Effector memory CD4-positive, alpha-beta T cell (primary cell): ENCODE data around the gene KLHL3.

Source experiments
- DNase-seq, 3 donors: peaks; one replicate each; pipeline ENCODE4 v3.0.0-alpha.2; 2020
- H3K27ac ChIP-seq: 2 replicates; pipeline ENCODE4 v1.7.0; 2013; ENCODE audit warnings: mild to moderate bottlenecking, low read length, moderate library complexity; ENCODE audit not compliant: insufficient read depth, poor library complexity, severe bottlenecking
- H3K27me3 ChIP-seq: replicated peaks from 2 replicates; pipeline ENCODE4 v1.7.0; 2013; ENCODE audit warnings: mild to moderate bottlenecking, low read length; ENCODE audit not compliant: insufficient read depth, control insufficient read depth, poor library complexity, severe bottlenecking
- H3K36me3 ChIP-seq: 2 replicates; pipeline ENCODE4 v1.7.0; 2013; ENCODE audit warnings: mild to moderate bottlenecking, low read length, moderate library complexity; ENCODE audit not compliant: control insufficient read depth, insufficient read depth
- H3K4me1 ChIP-seq: 2 replicates; pipeline ENCODE4 v1.7.0; 2013; ENCODE audit warnings: low read length, mild to moderate bottlenecking; ENCODE audit not compliant: control insufficient read depth, insufficient read depth, poor library complexity, severe bottlenecking
- H3K4me3 ChIP-seq: 2 replicates; pipeline ENCODE4 v1.7.0; 2013; ENCODE audit warnings: low read length, low read depth, mild to moderate bottlenecking; ENCODE audit not compliant: insufficient read depth, poor library complexity, severe bottlenecking
- H3K9me3 ChIP-seq: 2 replicates; pipeline ENCODE4 v1.7.0; 2013; ENCODE audit warnings: mild to moderate bottlenecking, low read length, moderate library complexity; ENCODE audit not compliant: control insufficient read depth

The KLHL3 gene

GRCh38 chr5:137710086-137710485, 25.8 kb downstream of the KLHL3 start:
- no peaks in the 10 kb centered on the region for H3K27me3 ChIP-seq
- H3K36me3 ChIP-seq = peaks cover 8% of the 10 kb centered on the region
- H3K27ac ChIP-seq = no peak overlapping the region
- no peaks in the 10 kb centered on the region for H3K4me1 ChIP-seq
- no peak overlapping the region for H3K4me3 ChIP-seq
- H3K9me3 ChIP-seq = no peaks in the 10 kb centered on the region
- DNase-seq = no peak

DNA sequence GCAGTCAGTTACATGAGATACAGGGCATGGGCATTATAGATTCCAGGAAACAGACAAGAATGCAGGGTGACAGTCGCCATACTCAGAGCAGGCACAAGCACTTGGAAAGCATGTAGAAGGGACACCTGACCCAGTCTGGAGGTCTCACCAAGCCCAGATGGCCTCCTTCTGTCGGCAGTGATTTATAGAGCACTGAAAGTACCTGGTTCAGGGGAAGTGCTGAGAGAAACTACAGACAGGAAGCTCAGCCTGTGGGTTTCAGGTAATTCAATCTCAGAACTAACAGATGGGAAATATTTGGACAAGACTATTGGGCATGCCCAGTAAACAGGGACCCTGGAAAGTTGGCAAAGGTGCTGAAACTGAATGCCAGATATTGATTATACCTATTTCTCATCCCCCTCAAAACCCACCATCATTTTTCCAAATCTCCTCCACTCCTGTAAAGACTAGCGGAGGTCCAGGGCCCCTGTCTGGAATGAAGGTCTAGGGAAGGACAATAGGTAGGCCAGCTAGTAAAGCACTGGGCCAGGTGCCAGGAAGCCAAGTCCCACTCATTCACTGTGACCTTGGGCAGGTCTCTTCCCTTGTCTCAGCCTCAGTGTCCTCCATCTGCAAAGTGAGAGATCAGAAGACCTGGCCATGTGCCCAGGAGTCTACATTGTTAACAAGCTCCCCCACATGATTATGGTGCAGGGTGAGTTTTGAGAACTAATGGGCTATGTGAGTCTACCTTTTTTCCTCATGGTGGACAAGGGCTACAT, 26.9 kb downstream of the KLHL3 start:
- no peak for DNase-seq
- H3K27me3 ChIP-seq = no peaks in the 10 kb centered on the region
- no peaks in the 10 kb centered on the region for H3K9me3 ChIP-seq
- no peak overlapping the region for H3K4me3 ChIP-seq
- no peak overlapping the region for H3K27ac ChIP-seq
- H3K36me3 ChIP-seq = peaks cover 8% of the 10 kb centered on the region
- H3K4me1 ChIP-seq = no peaks in the 10 kb centered on the region

GRCh38 chr5:137708062-137708461, 27.8 kb downstream of the KLHL3 start:
- no peaks in the 10 kb centered on the region for H3K9me3 ChIP-seq
- H3K4me3 ChIP-seq = no peak overlapping the region
- H3K27ac ChIP-seq = no peak overlapping the region
- no peak for DNase-seq
- H3K27me3 ChIP-seq = no peaks in the 10 kb centered on the region
- H3K36me3 ChIP-seq = peaks cover 8% of the 10 kb centered on the region
- no peaks in the 10 kb centered on the region for H3K4me1 ChIP-seq

- H3K9me3 ChIP-seq = no peaks in the 10 kb centered on the region
- no peak for DNase-seq
- H3K27me3 ChIP-seq = no peaks in the 10 kb centered on the region
- peaks cover 8% of the 10 kb centered on the region for H3K36me3 ChIP-seq
- H3K4me1 ChIP-seq = no peaks in the 10 kb centered on the region
- H3K27ac ChIP-seq = no peak overlapping the region
- H3K4me3 ChIP-seq = no peak overlapping the region
Measured at GRCh38 chr5:137706841-137707240, 29.0 kb downstream of the KLHL3 start.

- Histone ChIP-seq H3K4me3 (no peak overlapping the region), H3K9me3 (no peaks in the 10 kb centered on the region), H3K27ac (no peak overlapping the region), H3K36me3 (peaks cover 8% of the 10 kb centered on the region), H3K4me1 (no peaks in the 10 kb centered on the region), H3K27me3 (no peaks in the 10 kb centered on the region)
- DNase-seq = no peak
Measured at GRCh38 chr5:137705106-137705505, 30.8 kb downstream of the KLHL3 start.

DNA sequence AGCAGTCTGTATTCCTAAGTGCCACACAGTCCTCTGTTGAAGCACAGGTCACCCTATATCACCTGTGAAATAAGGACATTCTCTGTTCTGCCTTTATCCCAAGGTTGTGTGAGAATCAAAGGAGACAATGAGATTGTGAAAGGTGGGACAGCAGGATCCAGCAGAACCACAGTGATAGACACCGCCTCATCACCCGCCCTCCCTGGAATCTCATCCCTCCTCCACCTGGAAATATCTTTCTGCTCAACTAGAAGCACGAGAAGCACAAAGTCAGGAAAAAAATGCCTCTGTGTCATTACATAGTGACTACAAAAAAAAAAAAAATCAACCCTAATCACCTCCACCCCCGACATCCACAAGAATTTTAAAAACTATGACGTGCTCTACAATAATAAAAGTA, 32.3 kb downstream of the KLHL3 start:
- Histone ChIP-seq H3K27ac (no peak overlapping the region), H3K9me3 (no peaks in the 10 kb centered on the region), H3K36me3 (peaks cover 5% of the 10 kb centered on the region), H3K4me1 (no peaks in the 10 kb centered on the region), H3K4me3 (no peak overlapping the region), H3K27me3 (no peaks in the 10 kb centered on the region)
- DNase-seq = no peak

GRCh38 chr5:137700282-137700680, 35.6 kb downstream of the KLHL3 start:
- H3K27ac ChIP-seq = no peak overlapping the region
- H3K9me3 ChIP-seq = no peaks in the 10 kb centered on the region
- H3K4me3 ChIP-seq = no peak overlapping the region
- peaks cover 19% of the 10 kb centered on the region for H3K4me1 ChIP-seq
- H3K27me3 ChIP-seq = no peaks in the 10 kb centered on the region
- no peaks in the 10 kb centered on the region for H3K36me3 ChIP-seq
- DNase-seq = no peak

- Histone ChIP-seq H3K4me1 (peaks cover 26% of the 10 kb centered on the region), H3K36me3 (no peaks in the 10 kb centered on the region), H3K27ac (no peak overlapping the region), H3K27me3 (no peaks in the 10 kb centered on the region), H3K4me3 (no peak overlapping the region), H3K9me3 (no peaks in the 10 kb centered on the region)
- no peak for DNase-seq
Measured at GRCh38 chr5:137699336-137700281, 36.3 kb downstream of the KLHL3 start.

- Histone ChIP-seq H3K27ac (peak overlapping the region; percentile 47), H3K9me3 (no peaks in the 10 kb centered on the region), H3K4me3 (no peak overlapping the region), H3K4me1 (peaks cover 26% of the 10 kb centered on the region), H3K36me3 (peaks cover 4% of the 10 kb centered on the region), H3K27me3 (no peaks in the 10 kb centered on the region)
- no peak for DNase-seq
Measured at GRCh38 chr5:137696481-137696880, 39.4 kb downstream of the KLHL3 start.
